GM04503 (cell line): ENCODE results near the gene WHAMM.
A peak's percentile ranks its signal among the peaks of the same experiment; 100 is the strongest.
"Not testable (repeated sequence)": the region's sequence is repeated elsewhere in the genome, so short reads cannot be mapped to it uniquely, and the experiment has no call there.

Source experiments
- DNase-seq: peaks from one replicate; pipeline ENCODE4 v3.0.0-alpha.2; 2012; ENCODE audit warnings: low read depth

WHAMM gene

DNA sequence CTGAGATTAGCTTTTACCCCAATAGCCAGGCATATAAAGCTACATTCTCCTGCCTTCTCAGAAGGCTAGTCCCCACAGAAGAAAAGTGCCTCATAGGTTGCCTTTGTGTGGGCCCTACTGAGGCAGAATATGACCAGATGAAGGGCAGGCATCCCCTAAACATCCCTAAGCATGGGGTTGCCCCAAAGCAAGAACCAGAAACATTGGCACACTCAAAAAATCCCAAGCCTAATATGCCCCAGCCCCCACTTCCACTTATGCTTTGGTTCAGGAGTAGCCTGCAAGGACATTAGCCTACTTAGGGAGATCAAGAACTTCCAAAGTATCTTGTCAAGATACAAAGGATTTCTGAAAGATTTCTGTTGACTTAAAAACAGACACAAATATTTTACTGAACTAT is 29.7 kb downstream of the WHAMM start:
- no peak for DNase-seq

- no peak for DNase-seq
Measured at GRCh38 chr15:82840166-82840565, 30.7 kb downstream of the WHAMM start.

DNA sequence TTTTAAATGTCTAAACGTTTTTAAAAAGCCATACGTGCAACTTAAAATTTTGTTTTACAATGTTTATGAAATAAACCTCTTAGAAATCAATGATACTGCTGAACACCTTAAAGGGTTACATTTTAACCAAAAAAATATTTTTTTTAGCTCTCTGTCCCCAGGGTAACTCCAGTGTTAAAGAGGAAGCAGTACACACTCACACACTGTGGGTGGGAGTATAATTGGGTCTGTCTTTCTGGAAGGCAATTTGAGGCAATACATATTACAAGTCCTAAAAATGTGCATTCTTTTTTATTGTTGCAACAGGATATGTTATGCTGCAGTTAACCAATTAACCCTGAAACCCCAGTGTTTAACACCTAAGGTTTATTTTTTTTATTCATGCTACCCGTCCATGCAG is 34.1 kb downstream of the WHAMM start:
- no peak for DNase-seq

DNA sequence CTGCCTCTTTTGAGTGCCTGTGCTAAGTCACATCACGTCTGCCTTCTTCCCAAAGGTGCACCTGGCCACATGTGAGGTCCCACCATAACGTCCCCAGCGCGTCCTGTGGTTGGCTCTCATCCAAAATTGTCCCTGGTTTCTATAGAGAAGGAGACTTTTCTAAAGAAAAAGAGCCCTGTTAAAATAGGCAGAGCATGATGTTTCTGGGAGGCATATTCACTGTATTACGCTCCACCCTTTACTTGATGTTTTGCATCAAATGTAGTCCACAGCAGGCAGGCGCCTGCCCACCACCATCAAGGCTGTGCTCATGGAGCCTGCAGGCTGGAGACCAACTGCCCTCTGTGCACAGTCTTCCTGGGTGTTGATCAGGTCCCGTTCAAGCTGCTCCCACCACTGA is 36.3 kb downstream of the WHAMM start:
- DNase-seq: no peak

DNA sequence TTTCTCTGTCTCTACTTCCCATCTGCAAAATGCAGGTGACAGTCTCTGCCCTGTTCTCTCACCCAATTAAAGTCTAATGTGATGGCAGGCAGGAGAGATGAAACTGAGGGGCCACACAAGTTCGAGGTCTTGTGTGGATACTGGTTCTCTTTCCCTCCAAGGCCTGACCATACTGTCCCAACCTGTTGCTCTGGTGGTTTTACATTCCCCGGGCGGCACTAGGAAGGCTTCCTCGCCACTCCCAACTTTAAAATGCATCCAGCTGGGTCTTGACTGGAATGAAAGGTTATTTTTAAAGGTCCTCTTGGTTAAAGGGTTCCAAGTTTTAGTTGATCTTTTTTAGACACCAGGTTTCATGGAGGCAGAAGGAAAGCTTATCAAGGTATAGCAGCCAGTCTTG is 37.2 kb downstream of the WHAMM start:
- DNase-seq: no peak

GRCh38 chr15:82847703-82848102 is 38.3 kb downstream of the WHAMM start:
- DNase-seq: no peak

GRCh38 chr15:82848241-82848993 is 39.0 kb downstream of the WHAMM start:
- DNase-seq: no peak

DNA sequence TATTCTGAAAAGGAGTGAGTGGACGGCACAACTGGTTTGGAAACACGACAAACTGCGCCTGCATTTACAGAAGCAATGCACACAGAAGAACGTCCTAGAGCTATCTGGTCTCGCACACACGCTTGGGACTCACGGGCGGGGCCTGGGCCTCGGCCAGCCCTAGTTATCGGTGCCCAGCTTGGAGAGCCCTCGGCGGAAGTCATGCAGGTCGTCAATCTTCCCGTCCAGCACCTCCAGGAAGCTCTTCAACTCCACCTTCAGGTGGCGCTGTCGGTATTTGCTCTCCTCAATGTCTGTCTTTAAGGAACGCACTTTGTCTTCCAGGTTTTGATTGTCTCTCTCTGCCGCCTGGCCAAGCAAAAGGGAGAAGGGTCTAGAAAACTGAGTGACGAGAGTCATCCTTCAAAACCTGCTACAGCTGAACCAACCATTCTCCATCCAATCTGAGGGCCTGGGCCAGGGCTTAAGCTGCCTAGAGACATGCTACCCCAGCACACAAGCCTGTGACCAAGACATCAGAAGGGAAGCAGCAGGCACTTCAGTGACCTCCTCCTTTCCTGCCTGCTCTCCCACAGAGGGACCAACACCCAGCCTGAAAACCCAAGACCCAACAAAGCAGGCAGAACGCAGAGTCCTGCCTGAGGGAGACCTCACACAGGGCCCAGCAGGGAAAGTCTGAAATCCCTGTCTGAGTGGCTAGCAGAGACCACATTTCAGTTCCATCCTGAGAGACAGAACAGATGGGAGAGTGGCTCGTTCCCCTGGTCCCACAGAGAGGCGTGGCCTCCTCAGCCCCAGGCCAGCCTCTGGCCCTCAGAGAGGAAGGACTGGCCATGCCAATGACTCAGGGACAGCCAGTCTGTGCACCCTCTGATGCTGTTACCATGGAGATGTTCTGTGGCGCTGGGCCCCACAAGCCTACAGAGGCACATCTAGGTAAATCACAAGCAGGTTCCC is 40.4 kb downstream of the WHAMM start:
- DNase-seq: peak; percentile 36

- no peak for DNase-seq
Measured at GRCh38 chr15:82850731-82851130, 41.3 kb downstream of the WHAMM start.

DNA sequence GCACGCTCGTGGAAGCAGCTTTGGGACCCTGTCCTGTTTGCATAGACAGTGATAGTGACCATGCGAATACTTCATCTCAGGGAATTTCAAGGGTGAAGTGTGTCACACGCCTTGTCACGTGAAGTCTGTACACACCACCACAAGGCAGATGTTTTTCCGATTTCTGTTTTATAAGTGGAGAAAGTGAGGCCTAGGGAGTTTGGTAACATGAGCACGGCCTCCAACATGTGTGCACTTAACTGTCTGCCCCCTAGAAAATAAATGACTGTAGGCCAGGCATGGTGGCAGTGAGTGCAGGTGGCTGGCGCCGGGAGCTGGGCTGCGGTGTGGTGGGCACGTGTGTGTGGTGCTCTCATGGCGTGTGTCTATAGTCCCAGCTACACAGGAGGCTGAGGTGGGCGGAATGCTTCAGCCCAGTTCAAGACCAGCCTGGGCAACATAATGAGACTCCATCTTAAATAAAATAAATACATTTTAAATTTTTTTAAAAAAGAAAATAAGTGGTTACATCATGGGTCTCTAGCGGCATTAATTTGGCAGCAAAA is 42.0 kb downstream of the WHAMM start:
- DNase-seq: no peak

- no peak for DNase-seq
Measured at GRCh38 chr15:82851981-82852511, 42.6 kb downstream of the WHAMM start.

- DNase-seq: no peak
Measured at GRCh38 chr15:82852941-82853561, 43.6 kb downstream of the WHAMM start.

DNA sequence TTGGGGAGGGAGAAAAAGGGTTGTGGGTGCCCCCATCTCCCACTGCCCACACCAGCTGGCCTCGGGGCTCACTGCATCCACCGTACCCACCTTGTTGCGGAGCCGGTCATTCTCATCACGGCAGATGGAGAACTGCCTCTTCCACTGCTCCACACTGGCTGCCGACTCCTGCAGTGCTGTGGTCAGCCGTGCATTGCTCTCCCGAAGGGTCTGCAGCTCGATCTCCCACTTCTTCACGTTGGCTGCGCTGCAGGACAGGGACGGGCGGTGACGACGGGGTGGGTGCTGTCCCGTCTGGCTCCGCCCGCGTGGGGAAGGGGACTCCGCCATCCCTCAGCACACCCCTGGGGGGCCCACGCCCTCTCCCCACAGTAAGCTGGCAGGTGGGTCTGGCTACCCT is 45.1 kb downstream of the WHAMM start:
- DNase-seq: no peak

DNA sequence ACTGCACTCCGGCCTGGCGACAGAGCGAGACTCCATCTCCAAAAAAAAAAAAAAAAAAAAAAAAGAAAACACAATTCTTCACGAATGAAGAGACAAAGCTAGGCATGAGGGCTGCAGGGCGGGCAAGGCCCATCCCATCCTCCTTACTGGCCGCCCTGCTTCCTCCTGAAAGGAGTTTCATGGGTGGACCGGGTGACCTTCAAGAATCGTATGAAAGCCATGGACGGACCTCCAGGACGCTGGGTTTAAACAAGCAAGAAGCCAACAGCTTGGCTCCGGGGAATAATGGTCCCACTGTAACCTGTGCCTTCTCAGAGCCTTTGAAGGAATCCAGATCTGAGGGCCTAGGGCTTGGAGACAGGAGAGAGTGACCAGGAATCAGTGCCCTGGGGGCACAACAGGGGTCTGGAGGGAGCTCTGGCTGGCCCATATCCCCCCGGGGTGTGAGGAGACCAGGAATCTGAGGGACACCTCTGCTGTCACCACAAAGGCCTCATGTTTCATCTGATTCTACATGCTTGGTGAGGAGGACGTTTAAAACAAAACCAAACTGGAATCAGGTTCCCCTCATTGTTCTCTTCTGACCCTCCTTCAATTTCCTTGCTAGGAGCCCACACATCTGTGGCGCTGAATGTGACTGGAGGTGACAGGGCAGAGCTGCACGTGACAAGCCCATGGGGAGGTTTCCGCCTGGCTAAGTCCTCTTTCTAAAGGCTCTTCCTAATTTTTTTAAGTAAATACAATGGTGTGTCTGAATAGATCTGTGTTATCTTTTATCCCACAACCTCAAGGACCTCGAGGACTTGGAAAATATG is 46.1 kb downstream of the WHAMM start:
- DNase-seq: no peak

GRCh38 chr15:82856397-82857170 is 47.2 kb downstream of the WHAMM start:
- no peak for DNase-seq

DNA sequence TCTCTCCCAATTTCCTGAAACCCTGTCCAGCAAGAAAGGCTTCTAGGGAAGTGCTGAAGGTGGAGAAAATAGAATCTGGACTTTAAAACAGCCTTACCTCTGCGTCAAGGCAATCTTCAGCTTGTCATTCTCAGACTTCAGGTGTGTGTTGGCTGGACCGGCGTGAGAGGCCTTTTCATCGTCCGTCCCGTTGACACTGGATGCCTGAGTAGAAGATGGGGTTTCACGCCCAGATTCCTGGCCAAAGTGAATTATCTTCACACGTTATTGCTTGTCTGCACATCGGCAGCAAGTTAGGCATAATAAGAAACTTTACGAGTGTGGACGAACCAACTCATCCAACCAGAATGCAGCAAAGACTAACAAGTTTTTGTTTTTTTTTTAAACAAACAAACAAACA is 49.5 kb downstream of the WHAMM start:
- DNase-seq: no peak

GRCh38 chr15:82862886-82863285 is 53.5 kb downstream of the WHAMM start:
- DNase-seq: no peak

DNA sequence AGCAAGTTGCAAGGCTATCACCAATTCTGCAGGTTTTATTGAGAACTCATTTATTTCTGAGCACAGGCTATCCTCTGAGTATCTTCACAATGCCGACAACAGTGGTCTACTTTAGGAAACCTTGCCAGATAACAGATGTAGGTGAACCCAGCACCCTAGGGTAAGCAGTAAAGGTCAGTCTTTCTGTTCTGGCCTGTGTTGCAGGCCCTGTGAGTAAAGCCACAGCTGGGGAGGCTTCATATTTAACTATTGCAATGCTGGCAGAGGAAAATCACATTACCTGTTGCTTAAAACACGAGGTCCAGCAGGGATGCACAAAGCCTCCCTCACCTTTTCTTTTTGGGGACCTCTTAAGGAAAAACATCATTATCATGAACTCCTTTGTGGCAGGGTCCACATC is 55.5 kb downstream of the WHAMM start:
- DNase-seq: no peak

DNA sequence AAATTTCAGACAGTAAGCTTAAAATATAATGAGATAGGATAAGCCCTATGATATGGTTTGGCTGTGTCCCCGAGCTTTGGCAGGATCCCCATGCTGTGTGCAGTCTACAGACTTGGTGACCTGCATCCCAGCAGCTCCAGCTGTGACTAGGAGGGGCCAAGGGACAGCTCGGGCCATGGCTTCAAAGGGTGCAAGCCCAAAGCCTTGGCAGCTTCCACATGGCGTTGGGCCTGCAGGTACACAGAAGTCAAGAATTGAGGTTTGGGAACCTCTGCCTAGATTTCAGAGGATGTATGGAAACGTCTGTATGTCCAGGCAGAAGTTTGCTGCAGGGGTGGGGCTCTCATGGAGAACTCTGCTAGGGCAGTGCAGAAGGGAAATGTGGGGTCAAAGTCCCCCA is 56.2 kb downstream of the WHAMM start:
- not testable (repeated sequence) for DNase-seq

GRCh38 chr15:82865981-82866380 is 56.6 kb downstream of the WHAMM start:
- not testable (repeated sequence) for DNase-seq
